Activated CD8-positive, alpha-beta memory T cell treated with anti-CD3 and anti-CD28 coated beads for 1 hour (primary cell): ENCODE measurements around the gene MDP1.
A peak's percentile ranks its signal among the peaks of the same experiment; 100 is the strongest.

Source experiments
- DNase-seq, 2 donors: peaks; one replicate each; pipeline ENCODE4 v3.0.0-alpha.2; 2020; ENCODE audit warnings: low read depth in 1 of 2; ENCODE audit errors: extremely low read depth in 1 of 2

The MDP1 gene

DNA sequence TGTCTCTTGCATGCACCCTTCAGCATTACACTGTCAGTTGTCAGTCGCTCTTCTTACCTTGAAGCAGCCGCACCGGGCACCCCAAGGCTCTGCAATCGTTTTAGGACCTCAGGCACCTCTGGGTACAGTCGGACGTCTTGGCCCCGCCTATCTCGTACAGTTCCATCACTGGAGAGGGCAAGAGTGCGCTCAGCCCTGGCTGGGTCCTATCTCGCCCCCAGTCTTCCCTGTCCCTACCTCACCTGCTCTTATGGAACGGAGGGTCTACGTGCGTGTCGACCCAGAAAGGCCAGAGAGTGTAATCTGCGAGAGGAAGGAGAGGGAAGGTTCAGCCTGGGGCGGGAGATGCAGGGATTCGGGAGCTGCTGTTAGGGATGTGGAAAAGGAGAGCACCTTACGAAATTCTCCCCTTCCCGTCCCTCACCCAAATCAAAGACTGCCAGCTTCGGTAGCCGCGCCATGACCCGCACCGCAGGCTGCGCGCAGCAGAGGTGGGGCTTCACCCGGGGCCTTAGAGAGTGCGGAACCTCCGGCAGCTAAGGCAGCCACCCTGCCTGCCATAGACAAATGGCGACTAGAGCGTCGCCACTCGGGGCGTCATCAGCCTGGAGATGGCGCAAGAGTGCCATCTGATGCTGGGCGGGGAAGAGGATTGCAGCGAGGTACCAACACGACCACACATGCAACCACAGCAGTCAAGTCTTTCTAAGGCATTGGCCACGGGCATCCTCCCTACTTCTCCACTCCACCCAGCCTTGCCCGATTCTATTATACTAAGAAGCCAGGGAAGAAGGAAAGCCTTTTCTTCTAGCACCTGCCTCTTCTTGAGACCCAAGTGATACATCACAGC, at the start of gene MDP1:
Gene MDP1, minus strand, starts transcription at position 572 of the 850 bp plus-strand sequence. Its CDS starts 111 bp downstream, at position 461.
- peak; percentile 65 to 73 for DNase-seq

DNA sequence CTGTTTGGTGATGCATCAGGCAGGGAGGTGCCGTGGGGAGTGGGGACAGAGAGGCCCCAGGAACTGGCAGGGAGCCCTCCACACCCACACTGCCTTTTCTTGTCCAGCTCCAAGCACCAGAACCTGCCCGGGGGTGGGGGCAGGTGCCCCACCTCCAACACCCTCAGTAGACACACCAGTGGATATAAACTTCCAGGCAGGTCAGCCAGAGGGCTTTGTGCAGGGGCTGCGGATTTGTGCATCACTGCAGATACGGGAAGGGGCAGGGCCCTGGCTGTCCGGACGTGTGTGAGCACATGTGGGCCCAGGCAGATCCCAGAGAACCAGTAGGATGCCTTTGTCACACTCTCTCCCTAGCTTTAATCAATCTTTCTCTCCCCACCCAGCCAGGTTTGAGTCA, 48.4 kb upstream of the MDP1 start:
- no peak for DNase-seq

DNA sequence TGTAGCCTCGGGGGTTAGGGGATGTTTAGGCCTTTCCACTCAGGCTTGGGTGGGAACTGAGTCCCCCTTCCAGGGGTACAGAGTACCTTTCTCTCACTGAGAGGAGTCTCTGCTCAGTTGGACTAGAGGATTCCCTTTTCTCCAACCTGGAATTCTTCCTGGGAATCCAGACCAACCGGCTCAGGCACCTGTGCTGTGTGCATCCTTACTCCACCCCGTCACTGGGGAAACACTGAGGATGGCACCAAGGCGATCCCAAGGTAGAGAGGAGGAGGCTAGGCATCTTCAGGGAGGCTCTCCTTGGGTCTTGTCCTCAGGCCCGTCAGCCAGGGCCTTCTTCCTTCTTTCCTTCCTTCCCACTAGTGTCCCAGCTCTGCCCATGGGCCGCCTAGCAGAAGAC, 48.0 kb upstream of the MDP1 start:
- DNase-seq = no peak

DNA sequence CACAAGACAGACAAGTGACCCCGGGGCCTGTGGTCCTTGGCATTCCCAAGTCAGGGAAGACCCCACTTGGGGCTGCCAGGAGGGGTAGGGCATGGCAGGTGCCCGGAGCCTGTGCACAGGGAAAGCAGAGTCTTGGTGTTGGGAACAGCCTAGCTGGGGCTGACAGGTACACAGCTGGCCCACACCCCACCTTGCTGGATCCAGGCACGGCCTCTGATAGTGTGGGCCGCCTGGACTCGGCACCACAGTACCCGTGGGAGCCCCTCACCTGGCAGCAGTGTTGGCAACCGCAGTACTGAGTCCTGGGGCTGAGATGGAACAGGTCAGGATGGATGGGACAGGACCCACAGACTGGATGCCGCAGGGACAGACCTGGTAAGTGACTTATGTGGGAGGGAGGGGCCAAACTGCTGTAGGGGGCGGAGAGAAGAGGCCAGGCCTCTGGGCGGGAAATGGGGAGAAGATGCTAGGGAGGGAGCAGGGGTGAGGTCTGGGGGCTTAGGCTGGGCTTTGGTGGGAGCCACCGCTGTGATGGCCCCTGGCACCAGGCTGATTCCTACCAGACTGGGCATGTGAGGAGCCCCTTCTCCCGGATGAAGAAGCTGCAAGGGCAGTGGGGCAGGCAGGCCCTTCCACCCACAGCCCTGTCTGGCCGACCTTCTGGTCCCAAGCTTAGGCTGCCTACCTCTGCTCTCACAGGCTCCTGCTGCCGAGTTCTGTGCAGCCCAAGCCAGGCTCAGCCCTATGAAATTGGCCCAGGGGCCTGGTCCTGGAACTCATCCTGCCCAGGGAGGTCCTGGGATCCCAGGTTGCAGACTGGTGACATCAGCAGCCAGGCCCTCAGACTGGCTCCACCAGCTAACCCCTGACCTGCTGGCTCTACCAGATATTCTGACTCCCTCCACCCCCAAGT, 47.2 kb upstream of the MDP1 start, which contains the start of gene TGM1:
Gene TGM1, minus strand, starts transcription at position 357 of the 913 bp plus-strand sequence. CDS start 825 bp downstream, outside the sequence.
- no peak for DNase-seq

DNA sequence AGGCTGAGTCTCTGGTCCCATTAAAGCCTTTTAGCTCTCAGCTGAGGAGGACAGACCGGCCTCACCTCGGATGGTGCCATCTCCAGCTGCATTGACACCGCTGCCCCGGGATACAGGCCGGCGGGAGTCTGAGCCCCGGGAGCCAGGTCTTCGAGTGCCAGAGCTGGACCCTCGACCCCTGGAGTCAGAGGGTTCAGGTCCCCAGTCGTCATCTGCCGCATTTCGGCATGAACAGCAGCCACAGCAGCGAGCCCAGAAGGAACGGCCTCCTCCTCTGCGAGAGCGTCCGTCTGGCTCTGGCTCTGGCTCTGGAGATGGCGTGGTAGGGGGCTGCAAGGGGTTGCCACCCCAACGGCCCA, 46.1 kb upstream of the MDP1 start:
- no peak for DNase-seq

DNA sequence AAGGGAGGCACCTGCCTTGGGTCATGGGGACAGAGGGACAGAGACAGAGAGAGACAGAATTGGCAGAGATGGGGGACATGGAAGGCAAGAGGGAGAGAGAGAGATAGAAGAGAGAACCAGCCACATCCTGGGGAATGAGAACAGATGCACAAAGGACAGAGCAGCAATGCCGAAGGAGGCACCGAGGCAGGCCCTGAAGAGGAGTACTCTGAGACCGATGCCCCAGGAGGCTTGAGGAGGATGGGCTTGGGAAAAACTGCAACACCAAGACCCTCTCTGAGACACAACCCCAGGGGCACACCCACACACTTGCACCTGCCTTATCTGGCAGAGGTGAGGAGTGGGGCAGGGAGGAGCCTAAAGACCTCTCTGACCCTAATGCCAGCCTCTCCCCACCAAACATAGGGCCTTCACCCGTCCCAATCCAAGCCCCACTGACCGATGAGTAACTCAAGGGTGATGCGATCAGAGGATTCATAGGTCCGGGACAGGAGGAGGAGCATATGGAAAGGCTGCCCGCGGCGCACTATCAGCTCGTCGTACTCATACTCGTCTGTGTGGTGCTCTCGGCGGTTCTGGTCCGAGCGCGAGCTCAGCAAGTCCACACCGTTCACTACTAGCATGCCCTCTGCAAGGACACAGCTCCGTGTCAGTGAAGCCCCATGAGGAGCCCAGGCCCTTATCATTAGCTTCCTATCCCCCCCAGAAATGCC, 45.5 kb upstream of the MDP1 start:
- no peak for DNase-seq

DNA sequence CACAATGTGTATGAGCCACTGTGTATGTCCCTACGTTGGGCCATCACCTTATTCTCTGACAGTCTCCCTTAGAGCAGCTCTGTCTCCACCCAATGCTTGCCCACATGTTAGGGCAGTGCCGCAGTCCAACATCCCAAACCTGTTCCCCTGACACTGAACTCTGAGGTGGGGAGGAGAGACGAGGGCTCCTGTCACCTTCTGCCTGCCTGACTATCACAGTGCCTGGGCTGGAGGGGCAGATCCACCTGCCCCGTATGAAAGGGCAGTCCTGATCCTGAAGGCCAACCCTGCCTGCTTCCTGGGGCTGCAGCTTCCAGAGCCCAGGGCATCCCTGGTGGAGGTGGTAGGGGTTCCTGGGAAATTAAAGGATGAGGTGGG, 44.9 kb upstream of the MDP1 start:
- no peak for DNase-seq

DNA sequence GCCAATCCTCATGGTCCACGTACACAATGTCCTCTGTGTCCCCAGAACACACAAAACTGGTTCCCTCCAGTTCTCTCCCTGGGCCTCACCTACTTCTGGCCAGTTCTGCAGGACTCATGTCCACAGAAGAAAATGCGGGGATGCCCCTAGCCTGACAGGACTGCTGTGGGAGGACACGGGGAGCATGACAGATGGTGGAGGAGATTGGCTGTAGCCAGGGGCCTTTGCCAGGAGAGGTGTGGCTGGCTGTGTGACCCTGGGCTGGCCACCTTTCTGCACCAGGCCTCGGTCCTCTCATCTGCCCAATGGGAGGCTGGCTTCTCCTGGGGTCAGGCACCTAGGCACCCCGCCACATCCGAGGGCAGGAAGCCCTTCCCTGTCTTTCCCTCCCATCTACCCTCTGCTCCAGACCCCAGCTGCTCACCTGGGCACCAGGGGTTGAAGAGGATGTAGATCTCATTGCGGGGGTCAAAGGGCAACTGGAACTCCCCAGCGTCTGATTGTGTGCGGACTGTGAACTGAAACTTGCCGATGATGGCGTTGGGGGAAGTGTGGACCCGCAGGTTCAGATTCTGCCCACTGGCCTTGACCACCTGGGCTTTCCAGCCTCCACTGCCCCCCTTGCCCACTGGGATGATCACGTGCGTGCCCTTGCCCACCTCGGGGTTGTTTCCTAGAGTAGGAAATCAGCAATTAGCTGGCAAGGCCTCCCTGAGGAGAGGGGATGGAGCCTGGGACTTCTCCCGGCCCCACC, 44.3 kb upstream of the MDP1 start:
- no peak for DNase-seq

DNA sequence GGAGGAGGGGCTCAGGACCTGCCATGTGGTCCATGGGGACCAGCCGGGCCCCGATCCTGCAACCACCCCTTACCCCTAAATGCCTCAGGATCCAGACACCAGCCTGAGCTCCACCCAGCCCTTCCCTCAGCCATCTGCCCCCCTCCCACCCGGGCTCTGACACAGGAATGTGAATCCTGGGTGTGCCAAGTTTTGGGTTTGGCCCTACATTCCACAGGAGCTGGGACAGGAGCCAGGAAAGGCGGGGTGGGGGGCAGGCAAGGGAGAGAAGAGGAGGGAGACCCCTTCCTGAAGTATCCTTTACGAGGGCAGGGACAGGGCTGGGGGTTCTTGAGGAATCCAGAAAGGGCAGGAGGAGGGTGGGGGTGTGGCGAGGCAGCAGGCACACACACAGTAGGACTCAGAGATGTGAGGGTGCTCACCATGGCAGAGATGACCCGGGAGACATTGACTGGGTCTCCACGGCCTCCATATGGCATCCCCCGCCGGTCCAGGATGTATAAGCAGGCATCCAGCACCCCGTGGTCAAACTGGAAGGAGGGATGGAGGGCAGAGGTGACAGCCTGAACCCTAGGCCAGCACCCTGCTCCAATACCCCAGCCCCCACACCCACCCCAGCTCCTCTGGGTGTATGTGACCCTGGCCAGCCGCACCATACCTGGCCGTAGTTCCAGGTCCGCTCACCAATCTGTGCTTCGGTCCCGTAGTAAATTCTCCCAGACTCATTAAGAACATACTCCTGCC, 43.6 kb upstream of the MDP1 start:
- no peak for DNase-seq

DNA sequence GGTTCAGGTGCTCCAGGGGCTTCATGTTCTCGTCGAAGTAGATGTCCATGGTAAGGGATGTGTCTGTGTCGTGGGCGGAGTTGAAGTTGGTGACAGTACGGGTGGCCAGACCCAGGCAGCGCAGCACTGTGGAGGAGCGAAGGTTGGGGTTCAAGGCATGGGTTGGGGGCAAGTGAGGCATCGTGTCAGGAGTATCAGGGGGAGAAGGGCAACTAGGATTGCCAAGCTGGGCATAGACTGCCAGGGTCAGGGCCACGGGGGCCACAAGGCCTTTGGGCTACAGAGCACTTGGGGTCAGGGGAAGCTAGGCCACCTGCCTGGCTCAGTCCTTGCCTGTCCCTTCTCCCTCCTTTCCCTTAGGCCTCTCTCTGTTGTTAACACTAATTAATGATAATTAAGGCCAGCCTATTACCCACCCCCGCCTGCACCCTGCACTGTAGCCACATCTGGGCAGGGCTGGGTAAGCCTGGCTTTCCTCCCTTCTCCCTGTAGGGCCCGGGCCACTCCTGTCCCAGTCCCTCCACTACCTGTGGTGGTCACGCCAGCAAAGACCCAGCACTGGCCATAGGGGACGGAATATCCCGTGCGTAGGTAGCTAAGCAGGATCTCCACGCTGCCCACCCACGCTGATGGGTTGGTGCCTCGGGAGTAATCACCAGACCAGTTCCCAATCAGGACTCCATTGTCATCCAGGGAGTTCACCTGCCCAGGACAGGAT, 42.8 kb upstream of the MDP1 start:
- no peak for DNase-seq

DNA sequence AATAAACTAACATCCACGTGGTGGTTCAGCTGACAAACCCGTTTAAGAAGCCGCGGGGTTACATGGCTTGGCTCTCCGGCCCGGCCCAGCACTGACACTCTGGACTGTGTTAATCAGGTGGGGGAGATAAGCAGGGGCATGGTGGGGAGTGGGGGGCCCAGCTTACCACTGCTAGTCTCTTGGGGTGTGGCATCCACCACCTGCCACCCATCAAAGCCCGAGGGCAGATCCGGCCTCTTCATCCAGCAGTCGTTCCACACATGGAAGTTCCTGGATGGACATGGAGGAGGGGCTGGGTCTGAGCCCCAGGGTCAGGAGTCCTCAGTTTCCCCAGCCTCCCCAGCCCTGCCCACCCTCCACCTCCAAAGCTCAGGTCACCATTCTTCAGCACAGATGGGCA, 42.3 kb upstream of the MDP1 start:
- no peak for DNase-seq

DNA sequence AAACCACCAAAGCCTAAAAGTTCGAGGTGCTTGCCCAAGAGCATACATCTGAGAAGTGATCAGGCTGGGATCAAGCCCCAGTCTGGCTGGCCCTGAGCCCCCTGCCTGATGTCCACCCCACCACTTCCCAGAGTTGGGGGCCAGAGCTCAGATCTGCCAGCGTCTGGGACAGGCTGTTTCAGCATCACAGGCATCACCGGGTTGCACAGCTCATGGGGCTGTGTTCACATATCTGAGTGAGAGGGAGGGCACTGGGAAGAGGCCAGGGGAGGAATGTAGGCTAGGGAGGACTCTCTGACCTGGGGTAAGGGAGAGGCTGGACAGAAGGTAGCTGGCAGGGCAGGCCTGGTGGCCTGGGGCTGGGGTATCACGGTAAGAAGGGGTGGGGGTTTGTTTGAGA, 41.1 kb upstream of the MDP1 start:
- no peak for DNase-seq

DNA sequence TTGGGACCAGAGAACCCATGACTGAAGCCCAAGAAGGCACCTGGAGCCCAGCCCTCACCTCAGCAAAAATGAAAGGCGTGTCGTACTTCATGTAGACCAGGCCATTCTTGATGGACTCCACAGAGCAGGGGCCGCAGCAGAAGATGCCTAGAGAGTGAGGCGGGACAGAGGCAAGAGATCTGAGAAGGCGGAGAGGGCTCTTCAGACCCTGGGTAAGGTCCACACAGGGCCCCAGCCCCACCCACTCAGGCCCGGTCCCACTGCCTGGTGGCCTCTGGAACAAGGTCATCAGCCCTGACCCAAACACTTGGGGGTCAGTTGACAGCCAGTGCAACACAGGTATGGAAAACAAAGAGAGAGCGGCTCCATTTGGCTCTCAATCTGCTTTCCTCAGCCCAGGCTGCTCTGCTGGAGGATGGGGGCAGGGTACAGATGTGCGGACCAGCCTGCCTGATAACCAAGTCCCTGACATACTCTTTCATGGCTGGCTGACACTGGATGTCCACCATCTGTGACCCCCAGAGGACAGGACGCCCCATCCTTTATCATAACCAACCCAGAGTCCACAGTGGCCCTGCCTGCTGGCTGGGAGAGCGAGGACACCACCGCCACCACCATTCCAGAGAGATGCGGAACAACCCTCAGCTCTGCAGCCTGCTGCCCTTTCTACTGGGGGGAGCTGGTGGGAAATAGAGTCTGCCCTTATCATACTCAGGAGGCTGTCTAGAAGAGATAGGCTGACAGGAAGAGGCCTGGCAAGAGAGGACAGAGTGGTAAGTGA, 40.3 kb upstream of the MDP1 start:
- DNase-seq = no peak

DNA sequence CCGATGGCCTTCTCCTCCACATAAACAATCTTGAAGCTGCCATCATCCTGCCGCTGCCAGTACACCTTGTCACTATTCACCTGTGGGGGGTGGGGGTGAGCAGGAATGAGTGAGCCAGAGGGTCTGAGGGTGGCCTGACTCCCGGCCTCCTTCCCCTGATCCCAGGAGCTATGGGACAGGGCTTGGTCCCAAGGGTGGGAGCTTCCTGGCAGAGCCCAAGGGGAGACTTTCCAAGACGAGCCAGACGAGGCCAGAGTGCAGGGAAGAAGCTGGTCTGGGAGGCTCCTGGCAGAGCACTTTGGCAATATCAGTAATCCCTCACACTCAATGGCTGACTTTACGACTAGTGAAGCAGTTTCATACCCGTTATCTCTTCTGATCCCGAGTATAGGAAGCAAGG, 39.6 kb upstream of the MDP1 start:
- DNase-seq = no peak

DNA sequence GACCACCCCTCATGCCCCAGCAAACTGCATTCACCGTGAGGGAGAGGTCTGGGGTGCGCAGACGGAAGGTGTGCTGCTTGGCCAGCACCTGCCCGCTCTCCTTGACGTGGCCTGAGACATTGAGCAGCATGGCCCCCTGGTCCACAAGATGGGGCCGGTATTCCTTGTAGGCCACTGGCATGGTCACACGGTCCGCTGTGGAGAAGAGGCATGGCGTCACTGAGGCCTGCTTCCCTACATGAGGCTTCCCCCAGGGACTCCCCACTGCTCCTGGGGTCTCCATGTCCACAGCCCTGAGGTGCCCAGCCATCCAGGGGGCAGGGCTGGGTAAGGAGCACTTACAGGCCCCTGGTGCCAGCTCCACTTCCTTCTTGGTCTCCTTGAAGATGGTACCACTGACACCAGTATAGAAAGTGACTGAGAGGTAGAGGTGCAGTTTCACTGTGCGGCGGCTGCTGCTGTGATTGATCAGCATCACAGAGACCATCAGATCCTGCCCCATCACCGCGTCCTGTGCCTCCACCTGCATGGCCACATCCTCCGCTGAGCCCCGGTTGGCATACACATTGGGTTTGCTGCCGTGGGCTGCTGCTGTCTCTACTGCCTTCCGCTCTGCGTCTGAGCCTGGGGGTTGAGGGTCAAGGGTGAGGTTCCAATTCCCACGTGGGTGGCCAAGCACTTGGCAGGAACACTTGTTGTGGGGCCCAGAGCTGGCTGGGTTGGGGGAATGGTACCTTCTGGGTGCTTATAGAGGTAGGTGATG, 38.9 kb upstream of the MDP1 start:
- DNase-seq = no peak

DNA sequence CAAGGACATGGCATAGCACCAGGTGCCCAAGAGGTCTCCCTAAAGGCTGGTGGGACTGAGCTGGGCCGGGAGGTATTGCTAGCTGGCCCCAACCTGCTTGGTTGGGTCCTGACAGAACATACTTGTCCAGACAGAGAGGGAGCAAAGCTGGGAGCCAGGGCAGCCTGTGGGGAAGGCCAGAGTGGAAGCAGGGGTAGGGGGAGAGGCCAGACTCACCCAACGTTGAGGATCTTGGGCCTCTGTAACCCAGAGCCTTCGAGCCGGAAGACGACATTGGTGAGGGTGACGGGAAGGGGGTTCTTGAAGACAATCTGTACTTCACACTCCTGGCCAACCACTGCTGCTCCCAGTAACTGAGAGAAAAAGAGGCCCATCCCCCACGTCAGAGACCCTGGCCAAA, 38.1 kb upstream of the MDP1 start:
- DNase-seq = no peak

DNA sequence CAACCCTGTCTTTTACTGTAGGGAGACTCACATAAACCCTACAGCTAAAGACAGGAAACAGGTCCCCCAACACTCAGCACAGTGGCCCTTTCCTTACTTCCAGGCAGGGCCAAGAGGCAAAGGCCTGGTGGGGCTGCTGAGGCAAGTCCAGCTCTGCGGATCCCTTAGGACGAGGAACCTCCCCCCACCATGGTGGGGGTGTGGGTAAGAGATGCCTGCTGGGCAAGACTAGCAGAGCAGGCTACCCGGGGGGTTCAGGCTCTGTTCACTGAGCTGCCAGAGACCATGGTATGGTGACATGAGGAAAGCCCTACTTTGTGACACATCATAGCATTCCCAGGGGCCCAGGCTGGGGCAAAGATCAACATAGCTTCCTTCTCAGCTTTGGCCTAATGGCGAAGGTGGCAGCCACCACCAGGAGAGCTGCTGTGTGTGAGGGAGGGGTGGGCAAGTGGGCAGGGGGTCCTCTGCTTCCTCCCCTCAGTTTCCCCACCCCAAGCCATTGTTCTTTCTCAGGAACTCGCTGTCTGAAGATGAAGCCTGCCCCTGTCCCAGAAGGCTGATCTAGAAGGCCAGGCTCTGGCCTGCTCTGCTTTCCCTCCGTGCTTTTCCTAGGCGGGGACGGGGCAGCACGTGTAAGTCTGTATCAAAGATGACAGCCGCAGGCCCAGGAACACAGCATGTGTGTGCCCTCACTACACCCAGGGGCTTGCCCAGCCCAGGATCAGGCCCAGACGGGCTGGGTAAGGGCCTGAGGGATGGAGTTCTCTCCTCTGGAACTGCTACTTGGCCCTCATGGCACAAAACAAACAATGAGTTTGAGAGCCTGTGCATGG, 36.6 kb upstream of the MDP1 start:
- no peak for DNase-seq
